ENCODE results near the gene VSTM4. TPM values are rescaled to one million over a fixed set of nuclear protein-coding genes. Genes with fewer than 3 reads are reported as not detected.

VSTM4 gene
- total RNA-seq, 6 experiments from 2014 or later: 0.05 to 0.24 (median 0.14) TPM; not detected in 1

DNA sequence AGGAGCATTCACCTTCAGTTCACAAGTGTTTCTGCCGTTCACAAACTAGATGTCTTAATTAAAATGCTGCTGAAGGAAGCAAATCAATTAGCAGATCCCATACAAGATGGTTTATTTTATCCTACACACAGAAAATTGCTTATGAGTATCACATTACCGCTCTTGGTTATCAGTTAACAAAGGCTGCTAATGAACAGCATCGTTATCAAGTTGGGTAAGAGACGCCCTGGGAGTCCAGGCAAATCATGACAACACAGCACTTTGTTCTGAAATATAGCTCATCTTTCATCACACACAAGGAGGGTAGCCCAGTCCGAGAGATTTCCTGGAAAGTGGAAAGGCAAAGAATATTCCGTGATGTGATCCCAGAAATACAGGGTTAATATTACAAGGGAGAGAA lies 39.3 kb upstream of the VSTM4 start:
- H3K4me3 Mint-ChIP-seq: no peak overlapping the region
- H3K27me3 Mint-ChIP-seq (ENCODE audit: insufficient read depth): peaks cover 12% of the 10 kb centered on the region
- no peaks in the 10 kb centered on the region for H3K36me3 Mint-ChIP-seq (ENCODE audit: low read depth)
- peaks cover 17% of the 10 kb centered on the region for H3K4me1 Mint-ChIP-seq (ENCODE audit: low read depth)
- TF ChIP-seq, protein P1, sequence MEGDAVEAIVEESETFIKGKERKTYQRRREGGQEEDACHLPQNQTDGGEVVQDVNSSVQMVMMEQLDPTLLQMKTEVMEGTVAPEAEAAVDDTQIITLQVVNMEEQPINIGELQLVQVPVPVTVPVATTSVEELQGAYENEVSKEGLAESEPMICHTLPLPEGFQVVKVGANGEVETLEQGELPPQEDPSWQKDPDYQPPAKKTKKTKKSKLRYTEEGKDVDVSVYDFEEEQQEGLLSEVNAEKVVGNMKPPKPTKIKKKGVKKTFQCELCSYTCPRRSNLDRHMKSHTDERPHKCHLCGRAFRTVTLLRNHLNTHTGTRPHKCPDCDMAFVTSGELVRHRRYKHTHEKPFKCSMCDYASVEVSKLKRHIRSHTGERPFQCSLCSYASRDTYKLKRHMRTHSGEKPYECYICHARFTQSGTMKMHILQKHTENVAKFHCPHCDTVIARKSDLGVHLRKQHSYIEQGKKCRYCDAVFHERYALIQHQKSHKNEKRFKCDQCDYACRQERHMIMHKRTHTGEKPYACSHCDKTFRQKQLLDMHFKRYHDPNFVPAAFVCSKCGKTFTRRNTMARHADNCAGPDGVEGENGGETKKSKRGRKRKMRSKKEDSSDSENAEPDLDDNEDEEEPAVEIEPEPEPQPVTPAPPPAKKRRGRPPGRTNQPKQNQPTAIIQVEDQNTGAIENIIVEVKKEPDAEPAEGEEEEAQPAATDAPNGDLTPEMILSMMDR (IDR thresholded peaks at IDR 0.05): no peak
- DNase-seq: no peak
- H3K9me3 Mint-ChIP-seq: no peaks in the 10 kb centered on the region
- H3K27ac Mint-ChIP-seq: no peak overlapping the region

DNA sequence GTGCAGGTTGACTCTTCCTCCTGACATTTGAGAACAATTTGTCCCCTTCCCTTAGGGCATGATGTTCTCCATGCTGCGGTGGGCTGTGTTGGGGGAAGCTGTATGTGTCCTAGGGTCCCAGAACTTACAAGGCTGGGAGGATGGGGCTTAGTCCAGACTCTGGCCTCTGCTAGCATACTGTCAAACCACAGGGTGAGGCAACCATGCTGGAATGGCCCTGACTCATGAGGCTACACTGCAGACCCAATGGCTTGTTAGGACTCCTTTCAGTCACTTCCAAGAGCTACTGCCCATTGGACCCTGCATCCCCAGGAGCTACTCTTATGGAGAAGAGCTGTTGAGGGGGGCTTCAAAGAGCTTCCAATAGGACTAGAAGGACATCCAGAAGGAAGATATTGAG lies 38.6 kb upstream of the VSTM4 start:
- Mint-ChIP-seq H3K4me1 (ENCODE audit: low read depth) (peaks cover 17% of the 10 kb centered on the region), H3K9me3 (no peaks in the 10 kb centered on the region), H3K4me3 (no peak overlapping the region), H3K27ac (no peak overlapping the region), H3K36me3 (ENCODE audit: low read depth) (no peaks in the 10 kb centered on the region), H3K27me3 (ENCODE audit: insufficient read depth) (peaks cover 18% of the 10 kb centered on the region)
- TF ChIP-seq, protein P1 (IDR thresholded peaks at IDR 0.05): no peak
- DNase-seq: peak; percentile 47

DNA sequence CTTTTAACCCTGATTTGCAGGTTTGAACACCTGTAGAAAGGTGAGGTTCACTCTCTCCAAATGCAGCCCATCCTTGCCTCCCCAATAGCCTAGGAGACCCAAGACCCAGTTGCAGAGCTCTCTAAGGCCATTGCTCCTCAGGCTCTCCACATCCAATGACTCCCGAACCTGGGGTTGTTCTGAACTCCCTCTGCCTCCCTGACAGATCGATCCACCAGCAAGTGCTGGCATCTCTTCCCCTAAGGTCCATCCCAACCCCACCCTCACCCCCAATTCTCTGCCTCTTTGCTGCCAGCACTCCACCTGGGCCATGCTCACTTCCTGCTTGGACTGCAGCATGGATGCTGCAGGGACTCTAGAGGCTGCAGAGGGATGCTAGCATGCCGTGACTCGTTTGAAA lies 37.8 kb upstream of the VSTM4 start:
- Mint-ChIP-seq H3K4me1 (ENCODE audit: low read depth) (peaks cover 17% of the 10 kb centered on the region), H3K27me3 (ENCODE audit: insufficient read depth) (peaks cover 20% of the 10 kb centered on the region), H3K36me3 (ENCODE audit: low read depth) (peaks cover 4% of the 10 kb centered on the region), H3K27ac (no peak overlapping the region), H3K4me3 (no peak overlapping the region), H3K9me3 (peaks cover 5% of the 10 kb centered on the region)
- TF ChIP-seq, protein P1 (IDR thresholded peaks at IDR 0.05): no peak
- DNase-seq: no peak

DNA sequence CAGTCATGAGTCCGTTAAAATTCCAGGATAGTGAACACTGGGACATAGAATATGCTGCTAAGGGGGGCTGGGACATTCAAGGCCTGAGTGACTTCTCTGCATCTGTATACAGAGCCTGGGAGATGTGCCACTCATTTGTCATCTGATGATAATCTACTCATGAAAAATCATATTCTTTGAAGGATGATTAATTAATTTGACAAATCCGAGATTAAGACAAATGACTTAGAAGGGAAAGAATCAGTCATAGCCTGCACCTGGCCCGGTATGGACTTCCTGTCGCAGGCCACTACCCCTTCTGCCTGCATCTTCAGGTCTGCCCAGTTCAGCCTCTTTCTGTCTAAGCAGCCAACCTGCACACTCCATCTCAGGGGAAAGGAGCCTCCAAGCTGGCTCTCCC lies 37.3 kb upstream of the VSTM4 start:
- Mint-ChIP-seq H3K9me3 (peaks cover 10% of the 10 kb centered on the region), H3K4me1 (ENCODE audit: low read depth) (peaks cover 17% of the 10 kb centered on the region), H3K36me3 (ENCODE audit: low read depth) (peaks cover 5% of the 10 kb centered on the region), H3K4me3 (no peak overlapping the region), H3K27me3 (ENCODE audit: insufficient read depth) (peaks cover 18% of the 10 kb centered on the region), H3K27ac (no peak overlapping the region)
- TF ChIP-seq, protein P1 (IDR thresholded peaks at IDR 0.05): no peak
- DNase-seq: no peak

DNA sequence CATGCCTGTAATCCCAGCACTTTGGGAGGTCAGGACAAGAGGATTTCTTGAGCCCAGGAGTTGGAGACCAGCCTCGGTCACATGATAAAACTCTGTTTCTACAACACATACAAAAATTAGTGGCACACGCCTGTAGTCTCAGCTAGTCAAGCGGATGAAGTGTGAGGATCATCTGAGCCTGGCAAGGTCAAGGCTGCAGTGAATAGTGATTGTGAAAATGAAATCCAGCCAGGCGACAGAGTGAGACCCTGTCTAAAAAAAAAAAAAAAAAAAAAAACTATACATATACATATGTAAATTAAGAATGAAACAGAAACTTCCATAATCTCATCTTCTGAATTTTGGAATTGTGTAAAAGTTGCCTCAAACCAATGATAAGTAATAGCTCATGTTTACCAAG lies 36.7 kb upstream of the VSTM4 start:
- Mint-ChIP-seq H3K27me3 (ENCODE audit: insufficient read depth) (peaks cover 16% of the 10 kb centered on the region), H3K4me3 (no peak overlapping the region), H3K4me1 (ENCODE audit: low read depth) (peaks cover 17% of the 10 kb centered on the region), H3K36me3 (ENCODE audit: low read depth) (peaks cover 5% of the 10 kb centered on the region), H3K27ac (no peak overlapping the region), H3K9me3 (peaks cover 11% of the 10 kb centered on the region)
- TF ChIP-seq, protein P1 (IDR thresholded peaks at IDR 0.05): no peak
- DNase-seq: no peak

DNA sequence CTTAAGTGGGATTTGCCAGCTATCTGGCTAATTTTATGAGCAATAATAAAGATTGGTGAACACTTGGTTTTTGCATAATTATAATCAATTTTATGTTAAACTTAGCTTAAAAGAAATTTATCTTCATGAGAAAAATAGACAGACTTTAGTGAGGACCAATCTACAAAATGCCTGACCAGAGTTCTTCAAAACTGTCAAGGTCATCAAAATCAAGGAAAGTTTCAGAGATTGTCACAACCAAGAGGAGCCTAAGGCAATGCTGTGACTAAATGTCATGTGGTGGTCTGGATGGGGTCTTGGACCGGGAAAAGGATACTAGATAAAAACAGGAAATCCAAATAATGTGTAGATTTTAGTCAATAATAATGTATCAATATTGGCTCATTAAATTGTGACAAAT lies 36.2 kb upstream of the VSTM4 start:
- peaks cover 11% of the 10 kb centered on the region for H3K9me3 Mint-ChIP-seq
- peaks cover 17% of the 10 kb centered on the region for H3K4me1 Mint-ChIP-seq (ENCODE audit: low read depth)
- peaks cover 16% of the 10 kb centered on the region for H3K27me3 Mint-ChIP-seq (ENCODE audit: insufficient read depth)
- DNase-seq: no peak
- no peak overlapping the region for H3K27ac Mint-ChIP-seq
- H3K4me3 Mint-ChIP-seq: no peak overlapping the region
- peaks cover 5% of the 10 kb centered on the region for H3K36me3 Mint-ChIP-seq (ENCODE audit: low read depth)
- TF ChIP-seq, protein P1 (IDR thresholded peaks at IDR 0.05): no peak
